Stomach (tissue), 4 donors: Measurements from ENCODE around the gene CWC22.

Experiments
- CTCF ChIP-seq, 7 experiments: fragments of 450-650 bp in 4 of 7; fragments of 200-600 bp in 3 of 7; sonication (generic) in 3 of 7; IDR thresholded peaks; one replicate each; pipeline ENCODE4 v1.5.1; 2016 to 2019; ENCODE audit warnings: antibody characterized with exemption in 7 of 7, control low read depth in 2 of 7, mild to moderate bottlenecking in 1 of 7
- EP300 ChIP-seq: sonication (generic); formaldehyde crosslinking; IDR thresholded peaks from one replicate; pipeline ENCODE4 v1.6.1; 2017; ENCODE audit warnings: antibody characterized with exemption

GRCh38 chr2:179910735-179911113 lies 96.4 kb downstream of the CWC22 start:
- TF ChIP-seq CTCF (IDR thresholded peaks at IDR 0.05) (no peak), EP300 (no peak)
